Calu3 (cell line): ENCODE measurements around the gene TBC1D19. TPM values are rescaled to one million over a fixed set of nuclear protein-coding genes. Genes with fewer than 3 reads are reported as not detected.
"Not testable (repeated sequence)": the region's sequence is repeated elsewhere in the genome, so short reads cannot be mapped to it uniquely, and the experiment has no call there.

ENCODE experiments used
- BruUV-seq: library from RNA; stranded (reverse); fragments of 400-500 nt; replicated peaks from 2 replicates; lab custom pipeline; 2021; lab: Mats Ljungman, UMichigan
- CTCF ChIA-PET: fragments of 300-600 bp; sonication (Branson Sonifier 250); formaldehyde crosslinking; loops from one replicate; lab custom pipeline; 2022; ENCODE audit warnings: antibody characterized with exemption; lab: Charles Lee
- DNase-seq: peaks from one replicate; pipeline ENCODE4 v3.0.0; 2022
- H3K27ac Mint-ChIP-seq: one replicate; pipeline ENCODE4 v1.8.0; 2022; ENCODE audit warnings: mixed read lengths; ENCODE audit not compliant: unreplicated experiment
- H3K27me3 Mint-ChIP-seq: one replicate; pipeline ENCODE4 v1.8.0; 2022; ENCODE audit warnings: mixed read lengths; ENCODE audit not compliant: unreplicated experiment
- H3K36me3 Mint-ChIP-seq: one replicate; pipeline ENCODE4 v1.8.0; 2022; ENCODE audit warnings: mild to moderate bottlenecking, moderate library complexity, mixed read lengths; ENCODE audit not compliant: insufficient read depth, unreplicated experiment
- H3K4me1 Mint-ChIP-seq: one replicate; pipeline ENCODE4 v1.8.0; 2022; ENCODE audit warnings: mild to moderate bottlenecking, low read depth, mixed read lengths; ENCODE audit not compliant: unreplicated experiment
- H3K4me3 Mint-ChIP-seq: one replicate; pipeline ENCODE4 v1.8.0; 2022; ENCODE audit warnings: mild to moderate bottlenecking, low read depth, moderate library complexity, mixed read lengths; ENCODE audit not compliant: unreplicated experiment
- H3K9me3 Mint-ChIP-seq: one replicate; pipeline ENCODE4 v1.8.0; 2022; ENCODE audit warnings: low read depth, mixed read lengths; ENCODE audit not compliant: unreplicated experiment
- CTCF ChIP-seq: fragments of 200-600 bp; IDR thresholded peaks from one replicate; pipeline ENCODE4 v1.8.0; 2022; ENCODE audit warnings: antibody characterized with exemption; ENCODE audit not compliant: unreplicated experiment
- intact Hi-C: fragments of 100-400 bp; cut with micrococcal nuclease; formaldehyde crosslinking; loops from one replicate; pipeline ENCODE4 v1.10.0; 2022; ENCODE audit not compliant: unreplicated experiment
- total RNA-seq: library from RNA; stranded (reverse); gene quantifications from 2 replicates; pipeline ENCODE4 v1.2.3, GENCODE V29; 2022

TBC1D19 gene
- total RNA-seq, 1 experiment from 2014 or later = 5.5 TPM

- no peak overlapping the region for H3K4me3 Mint-ChIP-seq
- no peak for DNase-seq
- H3K36me3 Mint-ChIP-seq = no peaks in the 10 kb centered on the region
Observed at GRCh38 chr4:26648260-26648659, 64.4 kb downstream of the TBC1D19 start.

GRCh38 chr4:26660261-26660660 is 76.4 kb downstream of the TBC1D19 start:
- no peak for DNase-seq
- Mint-ChIP-seq H3K9me3 (no peaks in the 10 kb centered on the region), H3K27me3 (no peaks in the 10 kb centered on the region), H3K36me3 (no peaks in the 10 kb centered on the region), H3K27ac (no peak overlapping the region), H3K4me1 (no peaks in the 10 kb centered on the region), H3K4me3 (no peak overlapping the region)
- no TSS peak for BruUV-seq
- no peak for TF ChIP-seq CTCF
- intact Hi-C loops = no loop called here
- CTCF ChIA-PET = no interaction called here

More at GRCh38 chr4:26648260-26648659, 64.4 kb downstream of the TBC1D19 start:
- Mint-ChIP-seq H3K27me3 (no peaks in the 10 kb centered on the region), H3K9me3 (no peaks in the 10 kb centered on the region), H3K27ac (no peak overlapping the region), H3K4me1 (no peaks in the 10 kb centered on the region)
- no TSS peak for BruUV-seq
- CTCF ChIA-PET = no interaction called here
- TF ChIP-seq CTCF = no peak
- intact Hi-C loops = no loop called here

- H3K9me3 Mint-ChIP-seq = no peaks in the 10 kb centered on the region
- no peaks in the 10 kb centered on the region for H3K4me1 Mint-ChIP-seq
- no peak overlapping the region for H3K27ac Mint-ChIP-seq
- CTCF ChIA-PET = no interaction called here
- H3K4me3 Mint-ChIP-seq = no peak overlapping the region
- no peak for DNase-seq
- H3K36me3 Mint-ChIP-seq = no peaks in the 10 kb centered on the region
- intact Hi-C loops = no loop called here
- H3K27me3 Mint-ChIP-seq = no peaks in the 10 kb centered on the region
- BruUV-seq = no TSS peak
- TF ChIP-seq CTCF = no peak
Observed at GRCh38 chr4:26663888-26664287, 80.0 kb downstream of the TBC1D19 start.

- TF ChIP-seq CTCF = no peak
- Mint-ChIP-seq H3K4me3 (no peak overlapping the region), H3K9me3 (no peaks in the 10 kb centered on the region), H3K4me1 (no peaks in the 10 kb centered on the region), H3K36me3 (no peaks in the 10 kb centered on the region), H3K27me3 (no peaks in the 10 kb centered on the region), H3K27ac (no peak overlapping the region)
- no peak for DNase-seq
- no TSS peak for BruUV-seq
- intact Hi-C loops = no loop called here
- CTCF ChIA-PET = no interaction called here
Observed at GRCh38 chr4:26670903-26671537, 87.1 kb downstream of the TBC1D19 start.

- intact Hi-C loops, H3K27me3 Mint-ChIP-seq, H3K4me3 Mint-ChIP-seq, H3K4me1 Mint-ChIP-seq, H3K9me3 Mint-ChIP-seq, H3K36me3 Mint-ChIP-seq, BruUV-seq, CTCF ChIA-PET, DNase-seq, H3K27ac Mint-ChIP-seq: not testable (repeated sequence)
Observed at GRCh38 chr4:26679040-26679695, 95.3 kb downstream of the TBC1D19 start.
